Right atrium auricular region (tissue), 2 donors: ENCODE results near the gene MMS22L. TPM values are rescaled to one million over a fixed set of nuclear protein-coding genes. Genes with fewer than 3 reads are reported as not detected.

Experiments used
- DNase-seq: peaks from one replicate; pipeline ENCODE4 v3.0.0-alpha.2; 2019; ENCODE audit warnings: low spot score
- H3K27ac ChIP-seq, 2 donors: fragments of 200-600 bp; sonication (generic); 1 replicate in 1 of 2; 2 replicates in 1 of 2; pipeline ENCODE4 v1.5.1; 2016 to 2019
- H3K27me3 ChIP-seq, 2 donors: fragments of 200-600 bp; sonication (generic); one replicate each; pipeline versions ENCODE4 v1.5.1 to v1.6.0; 2017 to 2019
- H3K36me3 ChIP-seq: fragments of 200-600 bp; sonication (generic); one replicate; pipeline ENCODE4 v1.5.1; 2016
- H3K4me1 ChIP-seq, 2 donors: fragments of 200-600 bp; sonication (generic); one replicate each; pipeline versions ENCODE4 v1.5.1 to v1.6.0; 2017 to 2019
- H3K4me3 ChIP-seq, 2 donors: fragments of 200-600 bp; sonication (generic); 1 replicate in 1 of 2; 2 replicates in 1 of 2; pipeline ENCODE4 v1.5.1; 2017 to 2019; ENCODE audit warnings: mild to moderate bottlenecking in 1 of 2, moderate library complexity in 1 of 2
- H3K9me3 ChIP-seq, 2 donors: fragments of 200-600 bp; sonication (generic); one replicate each; pipeline ENCODE4 v1.5.1; 2019
- CTCF ChIP-seq, 2 donors: fragments of 200-600 bp; sonication (generic); IDR thresholded peaks; one replicate each; pipeline ENCODE4 v1.5.1; 2019; ENCODE audit warnings: antibody characterized with exemption in 2 of 2
- total RNA-seq, 2 donors: library from RNA; depleted of rRNA; stranded (reverse); fragments of >200 nt; gene quantifications; one replicate each; pipeline ENCODE4 v1.1.0, GENCODE V29; 2016

MMS22L gene
- total RNA-seq, 2 donors from 2014 or later = 1.1 to 4.0 TPM

- Histone ChIP-seq H3K27me3 (no peaks in the 10 kb centered on the region), H3K4me1 (no peaks in the 10 kb centered on the region), H3K4me3 (no peak overlapping the region), H3K9me3 (no peaks in the 10 kb centered on the region), H3K36me3 (no peaks in the 10 kb centered on the region), H3K27ac (no peak overlapping the region)
- DNase-seq = no peak
- no peak for TF ChIP-seq CTCF (IDR thresholded peaks at IDR 0.05)
Measured at GRCh38 chr6:97110149-97110548, 172.9 kb downstream of the MMS22L start.

- H3K27me3 ChIP-seq = no peaks in the 10 kb centered on the region
- H3K27ac ChIP-seq = no peak overlapping the region
- H3K4me3 ChIP-seq = no peak overlapping the region
- no peak for DNase-seq
- H3K36me3 ChIP-seq = no peaks in the 10 kb centered on the region
- no peak for TF ChIP-seq CTCF (IDR thresholded peaks at IDR 0.05)
- H3K4me1 ChIP-seq = no peaks in the 10 kb centered on the region
- H3K9me3 ChIP-seq = no peaks in the 10 kb centered on the region
Measured at GRCh38 chr6:97109444-97109843, 173.6 kb downstream of the MMS22L start.

GRCh38 chr6:97102145-97102790 lies 180.7 kb downstream of the MMS22L start:
- H3K27ac ChIP-seq = no peak overlapping the region
- H3K4me1 ChIP-seq = no peaks in the 10 kb centered on the region
- H3K9me3 ChIP-seq = no peaks in the 10 kb centered on the region
- no peaks in the 10 kb centered on the region for H3K36me3 ChIP-seq
- no peak for TF ChIP-seq CTCF (IDR thresholded peaks at IDR 0.05)
- H3K4me3 ChIP-seq = no peak overlapping the region
- DNase-seq = no peak
- no peaks in the 10 kb centered on the region for H3K27me3 ChIP-seq

- H3K27me3 ChIP-seq = no peaks in the 10 kb centered on the region
- no peak overlapping the region for H3K4me3 ChIP-seq
- H3K27ac ChIP-seq = no peak overlapping the region
- no peaks in the 10 kb centered on the region for H3K36me3 ChIP-seq
- no peaks in the 10 kb centered on the region for H3K4me1 ChIP-seq
- H3K9me3 ChIP-seq = no peaks in the 10 kb centered on the region
- no peak for DNase-seq
- no peak for TF ChIP-seq CTCF (IDR thresholded peaks at IDR 0.05)
Measured at GRCh38 chr6:97100696-97101095, 182.3 kb downstream of the MMS22L start.

- DNase-seq = no peak
- no peak for TF ChIP-seq CTCF (IDR thresholded peaks at IDR 0.05)
- no peak overlapping the region for H3K27ac ChIP-seq
- no peaks in the 10 kb centered on the region for H3K9me3 ChIP-seq
- no peaks in the 10 kb centered on the region for H3K27me3 ChIP-seq
- peak overlapping the region in 1 of 2 donors; percentile 4 for H3K4me3 ChIP-seq
- no peaks in the 10 kb centered on the region for H3K36me3 ChIP-seq
- no peaks in the 10 kb centered on the region for H3K4me1 ChIP-seq
Measured at GRCh38 chr6:97097068-97098047, 185.7 kb downstream of the MMS22L start.
